WERI-Rb-1 (cell line): ENCODE results near the gene TPO.

ENCODE experiments used
- DNase-seq: peaks from one replicate; pipeline ENCODE4 v3.0.0-alpha.2; 2020
- H3K27ac ChIP-seq: fragments of 250-450 bp; sonication (Bioruptor Pico); 2 replicates; pipeline ENCODE4 v1.5.1; 2020; ENCODE audit warnings: mild to moderate bottlenecking, moderate library complexity
- H3K27me3 ChIP-seq: fragments of 250-450 bp; sonication (Bioruptor Pico); 2 replicates; pipeline ENCODE4 v1.5.1; 2021; ENCODE audit warnings: mild to moderate bottlenecking, low read depth, moderate library complexity; ENCODE audit not compliant: insufficient read depth, severe bottlenecking
- H3K36me3 ChIP-seq: fragments of 250-450 bp; sonication (Bioruptor Pico); 2 replicates; pipeline ENCODE4 v1.5.1; 2020; ENCODE audit warnings: mild to moderate bottlenecking, moderate library complexity
- H3K4me3 ChIP-seq: 2 replicates; pipeline ENCODE4 v1.5.1; 2011; ENCODE audit warnings: low read depth, mild to moderate bottlenecking, control low read depth, low read length
- H3K9me3 ChIP-seq: fragments of 250-450 bp; sonication (Bioruptor Pico); 2 replicates; pipeline ENCODE4 v1.5.1; 2021; ENCODE audit warnings: mild to moderate bottlenecking, moderate library complexity; ENCODE audit not compliant: severe bottlenecking
- TF ChIP-seq, protein P1 (sequence below): IDR thresholded peaks from 2 replicates; pipeline ENCODE4 v1.5.1; 2011; ENCODE audit warnings: low read depth, mild to moderate bottlenecking, control low read depth, inconsistent platforms, low read length

The TPO gene

DNA sequence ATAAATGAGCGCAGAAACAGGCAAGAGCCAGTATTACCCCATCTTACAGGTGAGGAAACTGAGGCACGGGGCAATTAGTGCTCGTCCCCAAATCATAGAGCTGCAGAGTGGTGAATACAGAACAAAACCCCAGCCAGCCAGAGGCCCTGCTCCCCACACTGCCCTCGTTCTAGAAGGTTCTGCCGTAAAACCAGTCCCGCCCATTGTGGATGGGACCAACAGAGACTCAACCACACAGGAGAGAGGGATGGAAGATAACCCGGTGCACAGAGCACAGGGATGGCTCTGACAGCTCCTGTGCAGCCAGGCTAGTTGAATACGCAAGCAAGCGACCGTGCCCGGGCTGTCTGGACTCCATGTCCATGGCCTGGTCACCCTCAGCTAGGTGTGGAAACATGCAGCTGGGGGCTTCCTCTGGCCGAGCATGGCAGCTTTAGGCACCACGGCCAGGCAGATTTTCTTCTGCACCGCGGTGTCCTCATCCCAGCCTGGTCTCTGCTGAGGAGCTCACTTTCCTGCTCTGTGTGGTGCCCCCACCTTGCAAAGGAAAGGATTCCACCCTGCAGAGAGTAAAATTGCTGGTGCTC, 146.4 kb downstream of the TPO start:
- no peaks in the 10 kb centered on the region for H3K9me3 ChIP-seq
- no peaks in the 10 kb centered on the region for H3K27me3 ChIP-seq
- TF ChIP-seq, protein P1, sequence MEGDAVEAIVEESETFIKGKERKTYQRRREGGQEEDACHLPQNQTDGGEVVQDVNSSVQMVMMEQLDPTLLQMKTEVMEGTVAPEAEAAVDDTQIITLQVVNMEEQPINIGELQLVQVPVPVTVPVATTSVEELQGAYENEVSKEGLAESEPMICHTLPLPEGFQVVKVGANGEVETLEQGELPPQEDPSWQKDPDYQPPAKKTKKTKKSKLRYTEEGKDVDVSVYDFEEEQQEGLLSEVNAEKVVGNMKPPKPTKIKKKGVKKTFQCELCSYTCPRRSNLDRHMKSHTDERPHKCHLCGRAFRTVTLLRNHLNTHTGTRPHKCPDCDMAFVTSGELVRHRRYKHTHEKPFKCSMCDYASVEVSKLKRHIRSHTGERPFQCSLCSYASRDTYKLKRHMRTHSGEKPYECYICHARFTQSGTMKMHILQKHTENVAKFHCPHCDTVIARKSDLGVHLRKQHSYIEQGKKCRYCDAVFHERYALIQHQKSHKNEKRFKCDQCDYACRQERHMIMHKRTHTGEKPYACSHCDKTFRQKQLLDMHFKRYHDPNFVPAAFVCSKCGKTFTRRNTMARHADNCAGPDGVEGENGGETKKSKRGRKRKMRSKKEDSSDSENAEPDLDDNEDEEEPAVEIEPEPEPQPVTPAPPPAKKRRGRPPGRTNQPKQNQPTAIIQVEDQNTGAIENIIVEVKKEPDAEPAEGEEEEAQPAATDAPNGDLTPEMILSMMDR, result no peak
- no peak overlapping the region for H3K4me3 ChIP-seq
- no peaks in the 10 kb centered on the region for H3K36me3 ChIP-seq
- no peak for DNase-seq
- no peak overlapping the region for H3K27ac ChIP-seq

GRCh38 chr2:1561259-1561658, 148.0 kb downstream of the TPO start:
- Histone ChIP-seq H3K36me3 (no peaks in the 10 kb centered on the region), H3K9me3 (no peaks in the 10 kb centered on the region), H3K27me3 (no peaks in the 10 kb centered on the region), H3K27ac (no peak overlapping the region), H3K4me3 (no peak overlapping the region)
- TF ChIP-seq, protein P1, result no peak
- DNase-seq, result no peak

GRCh38 chr2:1561811-1562421, 148.7 kb downstream of the TPO start:
- Histone ChIP-seq H3K27me3 (no peaks in the 10 kb centered on the region), H3K9me3 (no peaks in the 10 kb centered on the region), H3K4me3 (no peak overlapping the region), H3K36me3 (no peaks in the 10 kb centered on the region), H3K27ac (no peak overlapping the region)
- TF ChIP-seq, protein P1, result no peak
- no peak for DNase-seq

DNA sequence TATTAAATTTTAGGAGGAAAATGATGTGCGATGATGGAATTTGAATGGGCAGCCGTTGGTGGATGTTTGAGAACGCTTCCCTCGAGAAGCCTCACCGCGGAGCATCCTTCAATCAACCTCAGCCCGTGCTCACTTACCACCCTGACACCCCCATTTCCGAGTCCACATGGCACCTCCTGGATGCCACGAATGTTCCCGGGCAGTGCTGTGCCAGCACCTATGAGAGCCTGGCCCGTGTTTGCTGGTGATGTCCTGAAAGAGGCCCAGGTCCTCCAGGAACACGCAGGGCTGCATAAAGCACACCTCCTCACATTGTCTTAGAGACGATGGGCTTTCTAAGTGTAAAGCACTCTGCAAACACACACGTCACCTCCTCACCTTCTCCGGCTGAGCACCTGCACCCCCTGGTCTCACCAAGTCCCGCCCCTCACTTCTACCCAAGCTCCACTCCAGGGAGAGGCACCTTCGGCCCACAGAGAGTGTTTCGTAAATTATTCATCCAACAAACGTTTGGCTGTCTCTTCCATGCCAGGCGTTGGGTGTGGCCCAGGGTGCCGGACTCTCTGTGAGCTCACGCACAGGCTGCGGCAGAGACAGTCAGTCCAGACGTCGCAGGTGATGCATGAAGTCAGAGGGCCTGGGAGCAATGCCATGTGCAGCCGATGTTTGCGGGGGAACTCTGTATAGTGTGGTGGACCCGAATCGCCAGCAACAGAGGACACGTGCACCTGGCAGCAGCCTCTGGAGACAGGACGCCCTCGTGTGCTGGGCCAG, 150.0 kb downstream of the TPO start:
- no peak overlapping the region for H3K27ac ChIP-seq
- no peaks in the 10 kb centered on the region for H3K36me3 ChIP-seq
- TF ChIP-seq, protein P1, result no peak
- H3K27me3 ChIP-seq, result no peaks in the 10 kb centered on the region
- peaks cover 7% of the 10 kb centered on the region for H3K9me3 ChIP-seq
- H3K4me3 ChIP-seq, result no peak overlapping the region
- DNase-seq, result no peak

DNA sequence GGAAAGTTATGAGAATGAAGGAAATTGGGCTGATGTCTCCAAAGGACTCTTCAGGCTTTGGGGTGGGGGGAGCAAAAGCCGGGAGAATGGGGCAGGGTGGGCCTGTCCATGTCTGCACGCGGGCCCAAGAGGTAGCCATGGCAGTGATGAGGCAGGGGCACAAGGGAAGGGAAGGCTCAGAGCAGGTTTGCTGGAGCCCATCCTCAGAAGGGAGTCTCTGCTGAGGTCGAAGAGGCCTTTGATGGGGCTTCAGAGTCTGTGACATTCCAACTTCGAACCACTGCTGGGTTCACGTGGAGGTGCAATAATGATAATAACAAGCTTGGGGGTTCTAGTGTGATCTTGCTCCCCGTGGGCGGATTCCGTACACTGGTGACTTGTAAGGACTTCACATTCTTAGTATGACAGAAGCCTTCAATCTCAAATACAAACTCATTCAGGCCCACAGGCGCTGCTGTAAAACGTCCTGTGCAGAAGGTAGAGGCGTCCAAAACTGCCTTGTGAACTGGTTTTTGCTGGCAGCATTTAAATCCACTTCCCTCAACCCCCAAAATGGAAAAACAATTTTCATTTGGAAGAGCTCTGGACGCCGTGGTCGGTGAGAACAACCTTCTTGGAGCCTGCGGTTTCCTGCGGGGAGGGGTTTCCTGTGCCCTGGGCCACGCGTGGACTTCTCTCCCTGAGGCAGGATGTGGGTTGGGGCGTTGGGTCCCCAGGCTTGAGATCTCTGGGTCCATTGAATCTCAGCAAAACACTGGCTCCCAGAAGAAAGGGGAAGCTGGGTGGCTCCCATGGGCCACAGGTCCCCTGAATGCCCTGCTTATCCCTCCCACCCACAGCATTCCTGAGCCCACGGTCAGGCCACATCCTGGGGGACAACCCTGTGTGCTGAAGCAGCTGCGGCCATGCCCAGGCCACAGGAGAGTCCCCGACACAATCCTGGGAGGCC, 151.0 kb downstream of the TPO start:
- no peak overlapping the region for H3K4me3 ChIP-seq
- H3K27ac ChIP-seq, result no peak overlapping the region
- H3K27me3 ChIP-seq, result no peaks in the 10 kb centered on the region
- peaks cover 7% of the 10 kb centered on the region for H3K9me3 ChIP-seq
- H3K36me3 ChIP-seq, result no peaks in the 10 kb centered on the region
- TF ChIP-seq, protein P1, result no peak
- no peak for DNase-seq
